Uterus (tissue), 2 donors: ENCODE measurements around the gene OR51D1.

ENCODE experiments used
- CTCF ChIP-seq, 4 experiments: fragments of 200-600 bp in 2 of 4; fragments of 450-650 bp in 2 of 4; sonication (generic) in 2 of 4; IDR thresholded peaks; one replicate each; pipeline ENCODE4 v1.5.1; 2016 to 2019; ENCODE audit warnings: antibody characterized with exemption in 4 of 4, mild to moderate bottlenecking in 2 of 4, moderate library complexity in 1 of 4
- POLR2A ChIP-seq, 2 donors: fragments of 450-650 bp; IDR thresholded peaks; one replicate each; pipeline ENCODE4 v1.6.1; 2016; ENCODE audit warnings: antibody characterized with exemption in 2 of 2, mild to moderate bottlenecking in 1 of 2, moderate library complexity in 1 of 2

- TF ChIP-seq POLR2A (IDR thresholded peaks at IDR 0.05) (no peak), CTCF (IDR thresholded peaks at IDR 0.05) (no peak)
Measured at GRCh38 chr11:4641501-4641900, 4.2 kb downstream of the OR51D1 start.
